HG02973 (cell line): ENCODE results near the gene FUT8.
"Not testable (repeated sequence)": the region's sequence is repeated elsewhere in the genome, so short reads cannot be mapped to it uniquely, and the experiment has no call there.

Experiments used
- ATAC-seq: cut with Tn5 transposase; IDR thresholded peaks from one replicate; pipeline ENCODE4 v1.9.1; 2021; ENCODE audit warnings: moderate library complexity; ENCODE audit not compliant: unreplicated experiment

The FUT8 gene

DNA sequence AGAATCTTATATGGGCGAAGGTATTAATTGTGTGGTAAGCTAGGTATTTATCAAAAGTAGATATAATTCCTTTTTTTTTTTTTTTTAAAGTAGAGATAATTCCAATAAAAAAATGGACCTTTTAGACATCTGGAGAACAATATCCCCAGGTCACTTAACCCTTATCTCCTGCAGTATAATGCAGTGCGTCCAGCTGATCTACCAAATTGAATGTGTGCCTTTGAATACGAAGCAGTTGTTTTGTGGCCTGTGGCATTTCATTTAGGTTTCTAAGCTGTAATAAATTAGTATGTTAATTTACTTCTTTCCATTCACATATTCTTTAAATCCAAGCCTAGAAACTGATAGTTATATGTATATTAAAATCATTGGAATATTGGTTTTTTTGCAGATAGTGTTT lies 3.1 kb downstream of the FUT8 start:
- ATAC-seq, result no peak

GRCh38 chr14:65419593-65420252 lies 7.2 kb downstream of the FUT8 start:
- no peak for ATAC-seq

DNA sequence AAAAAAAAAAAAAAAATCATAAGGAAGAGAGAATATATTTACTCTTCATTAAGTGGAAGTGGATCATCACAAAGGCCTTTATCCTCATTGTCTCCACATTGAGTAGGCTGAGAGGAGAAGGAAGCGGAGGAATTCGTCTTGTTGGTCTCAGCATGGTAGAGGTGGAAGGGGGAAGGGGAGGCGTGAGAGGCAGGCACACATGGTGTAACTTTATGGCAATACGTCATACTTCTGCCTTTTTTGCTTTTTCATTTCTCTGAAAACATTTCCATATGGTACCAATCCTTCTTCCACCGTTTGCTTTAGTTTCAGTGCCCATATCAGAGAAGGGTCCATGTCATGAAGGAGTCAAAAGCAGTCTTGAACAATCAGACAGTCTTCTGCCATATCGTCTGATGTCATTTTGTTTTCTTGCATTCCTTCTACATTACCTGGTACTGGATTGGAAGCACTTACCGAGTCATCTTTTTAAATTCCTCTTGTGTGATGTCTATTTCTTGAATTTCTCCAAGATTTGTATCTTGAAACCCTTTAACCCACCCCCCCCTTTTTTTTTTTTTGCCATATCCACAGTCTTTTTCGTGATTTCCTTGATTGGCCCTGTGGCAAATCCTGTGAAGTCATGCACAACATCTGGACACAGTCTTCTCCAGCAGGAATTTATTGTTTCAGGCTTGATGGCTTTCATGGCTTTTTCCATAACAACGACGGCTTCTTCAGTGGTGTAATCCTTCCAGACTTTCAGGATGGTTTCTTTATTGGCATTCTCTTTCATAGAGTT lies 8.9 kb downstream of the FUT8 start:
- no peak for ATAC-seq

DNA sequence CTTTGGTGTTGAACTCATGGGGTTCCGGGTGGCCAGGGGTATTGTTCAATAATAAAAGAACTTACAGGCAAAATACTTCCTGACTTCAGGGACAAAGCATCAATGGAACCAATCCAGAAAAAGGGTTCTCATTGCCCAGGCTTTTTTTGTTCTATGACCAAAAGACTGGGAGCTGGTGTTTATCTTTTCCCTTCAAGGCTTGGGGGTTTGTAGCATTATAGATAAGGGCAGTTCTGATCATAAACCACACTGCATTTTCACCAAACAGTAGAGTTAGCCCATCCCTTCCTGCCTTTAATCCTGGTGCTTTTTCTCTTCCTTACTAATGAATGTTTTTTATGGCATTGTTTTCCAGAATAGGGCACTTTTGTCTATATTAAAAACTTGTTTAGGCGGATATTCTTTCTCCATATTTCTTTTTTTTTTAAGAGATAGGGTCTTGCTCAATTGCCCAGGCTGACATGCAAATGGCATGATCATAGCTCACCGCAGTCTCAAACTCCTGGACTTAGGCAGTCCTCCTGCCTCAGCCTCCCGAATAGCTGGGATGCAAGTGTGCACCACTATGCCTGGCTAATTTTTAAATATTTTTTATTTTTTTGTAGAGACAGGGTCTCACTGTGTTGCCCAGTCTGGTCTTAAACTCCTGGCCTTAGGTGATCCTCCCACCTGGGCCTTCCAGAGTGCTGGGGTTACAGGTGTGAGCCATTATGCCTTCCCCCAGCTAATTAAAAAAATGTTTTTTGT lies 9.7 kb downstream of the FUT8 start:
- no peak for ATAC-seq

- ATAC-seq, result no peak
Observed at GRCh38 chr14:65423982-65424381, 11.5 kb downstream of the FUT8 start.

DNA sequence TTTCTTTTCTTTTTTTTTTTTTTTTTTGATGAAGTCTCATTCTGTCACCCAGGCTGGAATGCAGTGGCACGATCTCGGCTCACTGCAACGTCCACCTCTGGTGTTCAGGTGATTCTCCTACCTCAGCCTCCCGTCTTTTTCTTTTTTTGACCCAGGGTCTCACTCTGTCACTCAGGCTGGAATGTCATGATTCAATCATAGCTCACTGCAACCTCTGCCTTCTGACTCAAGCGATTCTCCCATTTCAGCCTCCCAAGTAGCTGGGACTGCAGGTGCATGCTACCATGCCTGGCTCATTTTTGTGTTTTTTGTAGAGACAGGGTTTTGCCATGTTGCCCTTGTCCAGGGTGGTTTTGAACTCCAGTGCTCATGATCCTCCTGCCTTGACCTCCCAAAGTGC lies 12.0 kb downstream of the FUT8 start:
- ATAC-seq, result no peak

GRCh38 chr14:65425885-65426284 lies 13.4 kb downstream of the FUT8 start:
- no peak for ATAC-seq

DNA sequence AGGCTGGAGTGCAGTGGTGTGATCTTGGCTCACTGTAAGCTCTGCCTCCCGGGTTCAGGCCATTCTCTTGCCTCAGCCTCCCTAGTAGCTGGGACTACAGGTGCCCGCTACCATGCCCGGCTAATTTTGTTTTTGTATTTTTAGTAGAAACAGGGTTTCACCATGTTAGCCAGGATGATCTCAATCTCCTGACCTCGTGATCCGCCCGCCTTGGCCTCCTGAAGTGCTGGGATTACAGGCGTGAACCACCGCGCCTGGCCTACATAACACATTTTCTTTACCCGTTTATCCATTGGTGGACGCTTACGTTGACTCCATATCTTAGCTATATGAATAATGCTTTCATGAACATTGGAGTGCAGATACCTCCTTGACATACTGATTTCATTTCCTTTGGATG lies 14.4 kb downstream of the FUT8 start:
- ATAC-seq, result not testable (repeated sequence)

DNA sequence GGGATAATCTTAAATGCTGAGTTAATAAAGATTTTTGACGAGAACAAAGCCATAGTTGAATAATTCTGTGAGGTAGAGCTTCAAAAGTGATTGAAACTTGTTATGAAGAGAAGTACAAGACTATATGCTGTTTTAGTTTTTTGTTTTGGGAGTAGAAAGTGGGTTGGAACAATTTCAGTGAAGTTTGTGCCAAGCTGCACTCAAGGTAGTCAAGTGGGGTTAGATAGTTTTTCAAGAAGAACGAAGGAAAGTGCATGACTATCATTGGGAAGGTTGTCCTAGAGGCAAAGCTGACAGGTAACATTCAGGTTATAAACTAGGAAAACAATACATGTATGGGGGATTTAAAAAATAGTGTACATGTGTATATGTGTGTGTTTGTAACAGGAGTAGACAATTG lies 16.2 kb downstream of the FUT8 start:
- ATAC-seq, result no peak

DNA sequence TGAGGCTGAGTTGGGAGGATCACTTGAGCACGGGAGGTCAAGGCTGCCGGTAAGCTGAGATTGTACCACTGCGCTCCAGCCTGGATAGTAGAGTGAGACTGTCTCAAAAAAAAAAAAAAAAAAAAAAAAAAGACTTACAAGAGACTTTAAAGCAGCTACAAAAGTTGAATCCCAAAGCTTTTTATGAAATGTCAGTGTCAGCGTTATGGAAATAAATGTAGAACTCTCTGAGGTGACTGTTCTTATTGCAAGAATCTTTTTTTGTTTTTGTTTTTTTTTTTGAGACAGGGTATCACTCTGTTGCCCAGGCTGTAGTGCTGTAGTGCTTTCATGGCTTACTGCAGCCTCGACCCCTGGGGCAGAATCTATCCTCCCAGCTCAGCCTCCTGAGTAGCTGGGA lies 17.2 kb downstream of the FUT8 start:
- ATAC-seq, result no peak

- no peak for ATAC-seq
Observed at GRCh38 chr14:65431245-65431644, 18.7 kb downstream of the FUT8 start.

- no peak for ATAC-seq
Observed at GRCh38 chr14:65431951-65432350, 19.4 kb downstream of the FUT8 start.

DNA sequence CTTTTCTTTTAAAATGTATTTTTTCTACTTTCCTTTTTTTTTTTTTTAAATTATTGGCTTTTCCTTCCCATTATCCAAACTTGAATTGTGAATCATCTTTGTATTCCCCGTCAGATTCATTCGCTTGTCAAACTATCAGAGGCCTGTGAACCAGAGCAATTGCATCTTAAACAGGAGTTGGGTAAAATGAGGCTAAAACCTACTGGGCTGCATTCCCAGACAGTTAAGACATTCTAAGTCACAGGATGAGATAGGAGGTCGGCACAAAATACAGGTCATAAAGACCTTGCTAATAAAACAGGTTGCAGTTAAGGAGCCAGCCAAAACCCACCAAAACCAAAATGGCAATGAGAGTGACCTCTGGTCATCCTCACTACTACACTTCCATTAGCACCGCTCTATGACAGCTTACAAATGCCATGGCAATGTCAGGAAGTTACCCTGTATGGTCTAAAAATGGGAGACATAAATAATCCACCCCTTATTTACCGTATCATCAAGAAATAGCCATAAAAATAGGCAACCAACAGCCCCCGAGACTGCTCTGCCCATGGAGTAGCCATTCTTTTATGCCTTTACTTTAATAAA lies 19.9 kb downstream of the FUT8 start:
- ATAC-seq, result no peak

DNA sequence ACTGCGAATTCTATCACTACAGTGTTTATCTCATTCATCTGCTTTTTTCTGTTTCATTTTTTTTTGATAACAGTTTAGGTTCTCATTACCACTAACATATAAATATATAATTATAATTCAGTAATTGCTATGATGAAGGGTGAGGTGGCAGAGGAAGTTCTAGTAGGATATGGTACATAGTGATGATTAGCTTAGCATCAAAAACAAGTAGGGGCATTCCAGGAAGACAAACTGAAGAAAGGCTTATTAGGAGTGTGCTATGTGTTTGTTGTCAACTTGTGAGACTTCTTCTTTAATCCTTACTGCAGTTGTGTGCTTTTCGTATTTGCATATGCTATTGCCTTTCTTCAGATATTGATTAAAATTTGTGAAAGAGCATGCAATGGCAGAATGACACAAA lies 20.6 kb downstream of the FUT8 start:
- ATAC-seq, result no peak

GRCh38 chr14:65433646-65434045 lies 21.1 kb downstream of the FUT8 start:
- no peak for ATAC-seq

DNA sequence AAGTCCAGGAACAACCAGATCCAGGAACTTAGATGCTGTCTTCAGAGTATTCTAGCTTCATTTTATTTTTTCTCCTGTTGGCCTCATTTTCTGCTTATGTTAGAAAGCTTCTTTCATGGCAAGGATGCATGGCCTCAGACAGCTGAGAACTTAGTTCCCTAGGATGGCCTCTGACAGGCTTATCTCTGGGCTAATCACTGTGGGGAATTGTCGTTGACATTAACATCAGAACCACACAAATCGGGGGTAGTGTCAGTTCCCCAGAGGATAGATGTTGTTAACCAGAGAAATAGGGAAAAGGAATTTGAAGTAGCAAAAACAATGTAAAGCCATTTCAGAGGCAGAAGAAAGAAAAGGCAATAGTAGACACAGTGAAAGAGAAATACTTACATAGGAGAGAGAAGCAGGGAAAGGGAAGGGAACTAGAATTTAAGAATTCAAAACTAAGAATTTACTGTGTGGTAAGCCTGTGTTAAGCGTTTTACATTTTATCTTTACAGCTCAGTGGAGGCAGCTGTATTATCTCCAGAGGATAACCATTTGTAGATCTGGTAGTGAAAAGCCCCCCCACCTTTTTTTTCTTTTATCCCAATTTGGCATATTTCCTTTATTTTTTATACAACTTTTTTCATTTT lies 21.8 kb downstream of the FUT8 start:
- ATAC-seq, result no peak

DNA sequence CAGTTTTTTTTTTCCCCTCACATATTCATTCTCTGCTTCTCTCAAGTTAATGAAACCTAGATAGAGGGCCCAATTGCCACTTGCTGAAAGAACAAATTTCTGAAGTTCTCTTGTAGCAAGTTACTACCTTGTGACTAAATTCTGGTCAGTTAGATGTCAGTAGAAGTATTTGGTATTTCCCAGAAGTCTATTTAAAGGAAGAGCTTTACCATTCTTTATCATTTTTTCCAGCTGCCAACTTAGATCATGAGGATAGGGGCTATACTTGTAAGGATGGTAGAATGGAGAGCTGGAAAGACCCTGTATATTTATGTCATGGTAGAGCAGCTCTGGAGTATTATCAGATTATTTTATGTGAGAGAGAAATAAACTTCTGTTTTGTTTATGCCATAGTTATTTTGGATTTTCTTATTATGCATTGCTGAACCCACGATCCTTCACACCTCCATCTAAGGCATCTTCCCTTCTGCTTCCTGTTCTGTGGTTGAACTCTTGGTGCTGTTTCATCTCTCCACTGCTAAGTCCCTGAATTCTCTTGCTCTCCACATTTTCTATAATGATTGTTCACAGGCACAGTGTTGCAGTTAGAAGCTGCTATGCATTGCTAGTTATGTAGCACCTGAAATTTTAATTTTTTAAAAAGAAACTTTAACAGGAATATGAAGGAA lies 25.9 kb downstream of the FUT8 start:
- ATAC-seq, result no peak

- no peak for ATAC-seq
Observed at GRCh38 chr14:65439117-65439516, 26.6 kb downstream of the FUT8 start.

DNA sequence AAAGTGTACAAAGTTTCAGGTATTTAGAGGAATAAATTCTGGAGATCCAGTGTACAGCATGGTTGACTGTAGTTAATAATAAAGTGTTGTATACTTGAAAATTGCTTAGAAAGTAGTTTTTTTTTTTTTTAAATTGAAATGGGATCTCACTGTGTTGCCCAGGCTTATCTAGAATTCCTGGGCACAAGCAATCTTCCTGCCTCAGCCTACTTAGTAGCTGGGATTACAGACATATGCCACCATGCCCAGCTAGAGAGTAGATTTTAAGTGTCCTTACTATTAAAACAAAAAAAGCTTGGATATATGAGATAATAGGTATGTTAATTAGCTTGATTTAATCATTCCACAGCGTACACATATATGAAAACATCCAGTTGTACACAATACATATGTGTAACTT lies 27.7 kb downstream of the FUT8 start:
- ATAC-seq, result no peak

GRCh38 chr14:65444230-65444629 lies 31.7 kb downstream of the FUT8 start:
- no peak for ATAC-seq

GRCh38 chr14:65446159-65446558 lies 33.6 kb downstream of the FUT8 start:
- no peak for ATAC-seq
